Measurements from ENCODE around the gene ENGASE.

- no peak for TF ChIP-seq FOXM1 (IDR thresholded peaks at IDR 0.05; ENCODE audit: borderline replicate concordance)
- TF ChIP-seq BHLHE40 (IDR thresholded peaks at IDR 0.05; ENCODE audit: borderline replicate concordance) = no peak
- no peak for TF ChIP-seq SP1 (IDR thresholded peaks at IDR 0.05)
- TF ChIP-seq NFRKB (IDR thresholded peaks at IDR 0.05) = no peak
These were observed 4.0 kb downstream of the ENGASE start for GRCh38 chr17:79078476-79079190.
